Measurements from ENCODE around the gene BBOF1.

The BBOF1 gene

GRCh38 chr14:74077401-74077800 is 58.3 kb downstream of the BBOF1 start:
- TF ChIP-seq CTCF (IDR thresholded peaks at IDR 0.05; ENCODE audit: low read depth, low read length): no peak

DNA sequence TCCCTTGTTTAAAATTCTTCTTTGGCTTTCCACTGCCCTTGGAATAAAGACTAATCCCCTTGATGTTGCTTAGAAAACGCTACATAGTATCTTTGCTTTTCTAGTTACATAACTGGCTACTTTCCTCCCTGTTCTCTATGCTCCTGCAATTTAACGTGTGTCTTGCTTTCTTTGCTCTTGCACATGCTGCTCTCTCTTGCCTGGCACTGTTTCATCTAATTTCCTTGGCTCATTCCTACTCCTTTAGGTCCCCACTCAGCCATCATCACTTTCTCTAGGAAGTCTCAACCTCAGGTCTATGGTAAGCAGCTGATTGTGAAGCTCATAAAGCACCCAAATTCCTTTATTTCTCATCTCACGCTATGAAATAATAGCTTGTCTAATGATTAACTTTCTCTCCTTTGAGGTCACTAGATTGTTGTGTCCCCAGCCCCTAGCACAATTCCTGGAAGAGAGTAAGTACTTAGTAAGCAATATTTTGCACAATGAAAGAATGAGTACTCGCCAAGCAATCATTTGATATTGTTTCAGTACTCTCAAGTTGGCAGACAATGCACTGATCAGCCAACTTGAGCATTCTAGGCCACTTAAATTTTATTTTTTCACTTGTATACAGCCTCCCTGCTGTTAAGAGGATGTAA is 61.8 kb downstream of the BBOF1 start:
- H3K36me3 ChIP-seq: no peaks in the 10 kb centered on the region
- H3K27ac ChIP-seq: no peak overlapping the region
- H3K4me3 ChIP-seq (ENCODE audit: low read depth, low read length): no peak overlapping the region
- H3K27me3 ChIP-seq (ENCODE audit: insufficient read depth, low read depth, severe bottlenecking): no peaks in the 10 kb centered on the region
- H3K9me3 ChIP-seq (ENCODE audit: severe bottlenecking): no peaks in the 10 kb centered on the region
- no peak for TF ChIP-seq CTCF (IDR thresholded peaks at IDR 0.05; ENCODE audit: low read depth, low read length)
- DNase-seq: no peak

More at GRCh38 chr14:74077401-74077800, 58.3 kb downstream of the BBOF1 start:
- DNase-seq: no peak
- no peaks in the 10 kb centered on the region for H3K9me3 ChIP-seq (ENCODE audit: severe bottlenecking)
- H3K27me3 ChIP-seq (ENCODE audit: insufficient read depth, low read depth, severe bottlenecking): no peaks in the 10 kb centered on the region
- H3K36me3 ChIP-seq: no peaks in the 10 kb centered on the region
- no peak overlapping the region for H3K4me3 ChIP-seq (ENCODE audit: low read depth, low read length)
- H3K27ac ChIP-seq: no peak overlapping the region

DNA sequence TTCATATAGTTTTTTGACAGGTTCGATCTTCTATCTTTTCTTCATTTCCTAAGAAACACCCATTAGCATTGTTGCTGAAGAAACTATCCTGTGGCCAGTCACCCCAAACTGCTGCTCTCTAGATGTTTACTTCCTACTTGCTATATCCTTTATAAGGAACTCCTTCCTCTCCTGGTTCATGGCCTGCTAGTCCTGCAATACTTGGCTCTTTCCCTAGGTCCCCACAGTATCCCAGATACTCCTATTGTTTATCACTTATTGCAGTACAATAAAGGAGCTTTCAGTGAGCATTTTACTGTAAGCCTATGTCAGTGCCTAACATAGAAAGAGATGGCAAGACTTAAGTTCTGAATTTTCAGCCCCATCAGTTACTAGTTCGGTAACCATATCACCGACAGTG is 62.3 kb downstream of the BBOF1 start:
- Histone ChIP-seq H3K36me3 (no peaks in the 10 kb centered on the region), H3K9me3 (ENCODE audit: severe bottlenecking) (no peaks in the 10 kb centered on the region), H3K27ac (no peak overlapping the region), H3K4me3 (ENCODE audit: low read depth, low read length) (no peak overlapping the region), H3K27me3 (ENCODE audit: insufficient read depth, low read depth, severe bottlenecking) (no peaks in the 10 kb centered on the region)
- DNase-seq: no peak
- TF ChIP-seq CTCF (IDR thresholded peaks at IDR 0.05; ENCODE audit: low read depth, low read length): no peak

DNA sequence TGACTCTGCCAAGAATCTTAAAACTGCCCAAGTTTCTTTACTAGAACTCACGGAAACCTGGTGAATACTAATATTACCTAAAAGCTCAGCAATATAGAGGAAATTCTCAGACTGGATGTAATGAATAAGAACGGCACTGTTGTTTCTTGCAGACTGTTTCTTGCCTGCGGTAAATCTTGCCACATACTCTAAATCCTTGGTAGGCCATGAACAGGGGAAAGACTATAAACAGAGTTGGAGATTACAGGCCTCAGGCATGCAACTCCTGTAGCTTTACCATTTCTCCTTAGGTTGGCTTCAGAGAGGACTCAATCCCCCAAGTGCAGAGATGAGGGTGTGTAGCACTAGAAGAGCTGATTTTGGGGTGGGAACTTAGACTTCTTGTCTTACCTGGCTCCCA is 64.0 kb downstream of the BBOF1 start:
- Histone ChIP-seq H3K27me3 (ENCODE audit: insufficient read depth, low read depth, severe bottlenecking) (no peaks in the 10 kb centered on the region), H3K9me3 (ENCODE audit: severe bottlenecking) (no peaks in the 10 kb centered on the region), H3K27ac (no peak overlapping the region), H3K4me3 (ENCODE audit: low read depth, low read length) (peak overlapping the region; percentile 90; the same call in 1 of the 2 replicates), H3K36me3 (0 out of 2 replicates have a peak, but pooled peaks cover 3% of the 10 kb centered on the region)
- TF ChIP-seq CTCF (IDR thresholded peaks at IDR 0.05; ENCODE audit: low read depth, low read length): no peak
- no peak for DNase-seq

GRCh38 chr14:74083784-74084276 is 64.7 kb downstream of the BBOF1 start:
- no peak for TF ChIP-seq CTCF (IDR thresholded peaks at IDR 0.05; ENCODE audit: low read depth, low read length)
- no peak for DNase-seq
- H3K27me3 ChIP-seq (ENCODE audit: insufficient read depth, low read depth, severe bottlenecking): no peaks in the 10 kb centered on the region
- 0 out of 2 replicates have a peak, but pooled peaks cover 3% of the 10 kb centered on the region for H3K36me3 ChIP-seq
- peak overlapping the region; percentile 65 for H3K27ac ChIP-seq
- H3K4me3 ChIP-seq (ENCODE audit: low read depth, low read length): peak overlapping the region; percentile 90
- no peaks in the 10 kb centered on the region for H3K9me3 ChIP-seq (ENCODE audit: severe bottlenecking)
